ENCODE data around the gene ERBIN.

ERBIN gene

GRCh38 chr5:65943771-65944170 is 17.4 kb downstream of the ERBIN start:
- peaks cover 17% of the 10 kb centered on the region for H3K4me1 ChIP-seq (ENCODE audit: control insufficient read depth, low read length)
- peaks cover 38% of the 10 kb centered on the region for H3K36me3 ChIP-seq (ENCODE audit: control insufficient read depth, low read length)
- peaks cover 6% of the 10 kb centered on the region for H4K20me1 ChIP-seq (ENCODE audit: control insufficient read depth, insufficient read depth, low read depth, low read length)
- H3K4me3 ChIP-seq (ENCODE audit: low read length) = no peak overlapping the region
- H3K4me2 ChIP-seq (ENCODE audit: low read length) = no peak overlapping the region
- H3F3A ChIP-seq (ENCODE audit: control insufficient read depth, insufficient read depth) = no peaks in the 10 kb centered on the region
- no peak overlapping the region for H3K27ac ChIP-seq (ENCODE audit: low read depth, low read length)
- no peaks in the 10 kb centered on the region for H3K9me2 ChIP-seq (replicated peaks; ENCODE audit: control insufficient read depth, low read length)
- peaks cover 84% of the 10 kb centered on the region for H3K79me2 ChIP-seq (ENCODE audit: control insufficient read depth, low read length)
- TF ChIP-seq EZH2phosphoT487 (IDR thresholded peaks at IDR 0.05; ENCODE audit: borderline replicate concordance, low read length) = no peak
- TF ChIP-seq CTCF (IDR thresholded peaks at IDR 0.05; ENCODE audit: low read depth, low read length, poor library complexity, severe bottlenecking) = no peak
- no peaks in the 10 kb centered on the region for H3K27me3 ChIP-seq (ENCODE audit: control insufficient read depth, low read length)
- no peaks in the 10 kb centered on the region for H3K9me3 ChIP-seq (ENCODE audit: control insufficient read depth, insufficient read depth, low read length)

DNA sequence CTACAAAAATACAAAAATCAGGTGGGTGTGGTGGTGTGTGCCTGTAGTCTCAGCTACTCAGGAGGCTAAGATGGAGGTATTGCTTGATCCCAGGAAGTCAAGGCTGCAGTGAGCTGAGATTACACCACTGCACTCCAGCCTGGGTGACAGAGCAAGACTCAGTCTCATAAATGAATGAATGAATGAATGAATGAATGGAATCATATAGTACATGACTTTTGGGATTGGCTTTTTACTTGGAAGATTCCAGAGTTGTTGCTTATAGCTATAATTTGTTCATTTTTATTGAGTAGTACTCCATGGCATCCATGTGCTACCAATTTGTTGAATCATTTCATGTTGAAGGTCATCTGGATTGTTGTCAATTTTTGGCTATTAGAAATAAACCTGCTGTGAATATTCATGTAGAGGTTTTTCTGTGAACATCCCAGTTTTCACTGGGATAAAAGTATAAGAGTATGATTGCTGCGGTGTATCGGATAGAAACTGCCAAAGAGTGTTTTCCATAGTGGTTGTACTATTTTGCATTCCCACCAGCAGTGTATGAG is 19.9 kb downstream of the ERBIN start:
- TF ChIP-seq EZH2phosphoT487 (IDR thresholded peaks at IDR 0.05; ENCODE audit: borderline replicate concordance, low read length) (no peak), CTCF (IDR thresholded peaks at IDR 0.05; ENCODE audit: low read depth, low read length, poor library complexity, severe bottlenecking) (no peak)
- Histone ChIP-seq H4K20me1 (ENCODE audit: control insufficient read depth, insufficient read depth, low read depth, low read length) (peaks cover 7% of the 10 kb centered on the region), H3K36me3 (ENCODE audit: control insufficient read depth, low read length) (peaks cover 36% of the 10 kb centered on the region), H3K9me3 (ENCODE audit: control insufficient read depth, insufficient read depth, low read length) (no peaks in the 10 kb centered on the region), H3K27ac (ENCODE audit: low read depth, low read length) (no peak overlapping the region), H3K9me2 (replicated peaks; ENCODE audit: control insufficient read depth, low read length) (no peaks in the 10 kb centered on the region), H3F3A (ENCODE audit: control insufficient read depth, insufficient read depth) (no peaks in the 10 kb centered on the region), H3K4me3 (ENCODE audit: low read length) (no peak overlapping the region), H3K4me1 (ENCODE audit: control insufficient read depth, low read length) (peaks cover 27% of the 10 kb centered on the region), H3K79me2 (ENCODE audit: control insufficient read depth, low read length) (peaks cover 100% of the 10 kb centered on the region), H3K4me2 (ENCODE audit: low read length) (no peak overlapping the region), H3K27me3 (ENCODE audit: control insufficient read depth, low read length) (no peaks in the 10 kb centered on the region)

GRCh38 chr5:65948115-65948747 is 21.9 kb downstream of the ERBIN start:
- Histone ChIP-seq H3K4me3 (ENCODE audit: low read length) (no peak overlapping the region), H3K4me2 (ENCODE audit: low read length) (no peak overlapping the region), H3F3A (ENCODE audit: control insufficient read depth, insufficient read depth) (no peaks in the 10 kb centered on the region), H3K27me3 (ENCODE audit: control insufficient read depth, low read length) (no peaks in the 10 kb centered on the region), H3K36me3 (ENCODE audit: control insufficient read depth, low read length) (peaks cover 36% of the 10 kb centered on the region), H4K20me1 (ENCODE audit: control insufficient read depth, insufficient read depth, low read depth, low read length) (peaks cover 11% of the 10 kb centered on the region; the same call in 1 of the 2 replicates), H3K9me3 (ENCODE audit: control insufficient read depth, insufficient read depth, low read length) (no peaks in the 10 kb centered on the region), H3K9me2 (replicated peaks; ENCODE audit: control insufficient read depth, low read length) (no peaks in the 10 kb centered on the region), H3K79me2 (ENCODE audit: control insufficient read depth, low read length) (peaks cover 100% of the 10 kb centered on the region), H3K27ac (ENCODE audit: low read depth, low read length) (no peak overlapping the region), H3K4me1 (ENCODE audit: control insufficient read depth, low read length) (peaks cover 16% of the 10 kb centered on the region)
- TF ChIP-seq CTCF (IDR thresholded peaks at IDR 0.05; ENCODE audit: low read depth, low read length, poor library complexity, severe bottlenecking) (no peak), EZH2phosphoT487 (IDR thresholded peaks at IDR 0.05; ENCODE audit: borderline replicate concordance, low read length) (no peak)
